HepG2 (cell line): ENCODE results near the gene P4HB. TPM values are rescaled to one million over a fixed set of nuclear protein-coding genes. Genes with fewer than 3 reads are reported as not detected.

Experiments
- ARHGAP35 ChIP-seq: sonication (generic); formaldehyde crosslinking; IDR thresholded peaks from 2 replicates; pipeline ENCODE4 v1.9.0; 2022; ENCODE audit warnings: mild to moderate bottlenecking, inconsistent platforms, moderate library complexity, missing genetic modification reagents, borderline replicate concordance
- EZH2 ChIP-seq: conservative IDR thresholded peaks from 2 replicates; pipeline ENCODE4 v1.6.1; 2012; ENCODE audit warnings: mild to moderate bottlenecking, low read depth, low read length, moderate library complexity
- FOXK1 ChIP-seq: sonication (generic); formaldehyde crosslinking; IDR thresholded peaks from 2 replicates; pipeline ENCODE4 v1.4.0; 2020; ENCODE audit warnings: low read depth, missing genetic modification reagents, borderline replicate concordance
- KDM3A ChIP-seq: IDR thresholded peaks from 2 replicates; pipeline ENCODE4 v1.6.1; 2018; ENCODE audit warnings: low read depth, missing compliant biosample characterization
- ZNF253 ChIP-seq: sonication (generic); formaldehyde crosslinking; IDR thresholded peaks from 2 replicates; pipeline ENCODE4 v1.8.0; 2022; ENCODE audit warnings: mild to moderate bottlenecking, missing genetic modification reagents, borderline replicate concordance
- ZNF335 ChIP-seq: sonication (generic); formaldehyde crosslinking; IDR thresholded peaks from 2 replicates; pipeline ENCODE4 v1.4.0; 2020; ENCODE audit warnings: missing genetic modification reagents
- ZNF607 ChIP-seq: sonication (generic); formaldehyde crosslinking; IDR thresholded peaks from 2 replicates; pipeline ENCODE4 v1.5.1; 2020; ENCODE audit warnings: missing genetic modification reagents, mild to moderate bottlenecking, borderline replicate concordance
- ZNF737 ChIP-seq: sonication (generic); formaldehyde crosslinking; IDR thresholded peaks from 2 replicates; pipeline ENCODE4 v1.5.0; 2020; ENCODE audit warnings: missing genetic modification reagents, mild to moderate bottlenecking, borderline replicate concordance
- ZNF879 ChIP-seq: sonication (generic); formaldehyde crosslinking; IDR thresholded peaks from 2 replicates; pipeline ENCODE4 v1.8.1; 2023; ENCODE audit warnings: missing genetic modification reagents
- ZSCAN30 ChIP-seq: sonication (generic); formaldehyde crosslinking; IDR thresholded peaks from 2 replicates; pipeline ENCODE4 v1.5.0; 2020; ENCODE audit warnings: mild to moderate bottlenecking, missing genetic modification reagents
- polyA plus RNA-seq, 8 experiments: library from polyadenylated mRNA; depleted of rRNA in 3 of 8; stranded (reverse) in 7 of 8; unstranded in 1 of 8; fragments of >200 nt; fragmentation: Illumina TruSeq in 4 of 8; extraction: Trizol in 4 of 8; gene quantifications; 2 replicates each; pipeline versions ENCODE4 v1.2.1 to v1.2.3, GENCODE V29; 2011 to 2016; ENCODE audit warnings: low read depth in 4 of 8, missing spikeins in 1 of 8, mixed read lengths in 1 of 8; ENCODE audit not compliant: insufficient read depth in 1 of 8
- total RNA-seq, 5 experiments: library from RNA; depleted of rRNA; stranded (reverse); fragments of >200 nt; fragmentation: Illumina TruSeq; extraction: Trizol; gene quantifications; 2 replicates each; pipeline ENCODE4 v1.2.3, GENCODE V29; 2016; ENCODE audit warnings: low read depth in 1 of 5
- TF ChIP-seq, protein P1 (sequence below): sonication (generic); formaldehyde crosslinking; IDR thresholded peaks from 2 replicates; pipeline ENCODE4 v1.5.0; 2020; ENCODE audit warnings: mild to moderate bottlenecking, missing genetic modification reagents, borderline replicate concordance
- TF ChIP-seq, protein P2 (sequence below): sonication (generic); formaldehyde crosslinking; conservative IDR thresholded peaks from 2 replicates; pipeline ENCODE4 v1.4.0; 2020; ENCODE audit warnings: mild to moderate bottlenecking, missing genetic modification reagents, moderate library complexity
- TF ChIP-seq, protein P3 (sequence below): IDR thresholded peaks from 2 replicates; pipeline ENCODE4 v1.6.1; 2016; ENCODE audit warnings: mild to moderate bottlenecking
- TF ChIP-seq, protein P4 (sequence below): sonication (generic); formaldehyde crosslinking; IDR thresholded peaks from 2 replicates; pipeline ENCODE4 v1.5.1; 2020; ENCODE audit warnings: mild to moderate bottlenecking, missing genetic modification reagents, borderline replicate concordance
- TF ChIP-seq, protein P5 (sequence below): sonication (generic); formaldehyde crosslinking; IDR thresholded peaks from 2 replicates; pipeline ENCODE4 v1.5.0; 2020; ENCODE audit warnings: missing genetic modification reagents, mild to moderate bottlenecking, borderline replicate concordance

P4HB gene
- total and polyA plus RNA-seq, 2 of the 13 experiments (the other 11 are each of a cell fraction or from before 2014, with no cell fraction given) = 185 to 782 TPM

DNA sequence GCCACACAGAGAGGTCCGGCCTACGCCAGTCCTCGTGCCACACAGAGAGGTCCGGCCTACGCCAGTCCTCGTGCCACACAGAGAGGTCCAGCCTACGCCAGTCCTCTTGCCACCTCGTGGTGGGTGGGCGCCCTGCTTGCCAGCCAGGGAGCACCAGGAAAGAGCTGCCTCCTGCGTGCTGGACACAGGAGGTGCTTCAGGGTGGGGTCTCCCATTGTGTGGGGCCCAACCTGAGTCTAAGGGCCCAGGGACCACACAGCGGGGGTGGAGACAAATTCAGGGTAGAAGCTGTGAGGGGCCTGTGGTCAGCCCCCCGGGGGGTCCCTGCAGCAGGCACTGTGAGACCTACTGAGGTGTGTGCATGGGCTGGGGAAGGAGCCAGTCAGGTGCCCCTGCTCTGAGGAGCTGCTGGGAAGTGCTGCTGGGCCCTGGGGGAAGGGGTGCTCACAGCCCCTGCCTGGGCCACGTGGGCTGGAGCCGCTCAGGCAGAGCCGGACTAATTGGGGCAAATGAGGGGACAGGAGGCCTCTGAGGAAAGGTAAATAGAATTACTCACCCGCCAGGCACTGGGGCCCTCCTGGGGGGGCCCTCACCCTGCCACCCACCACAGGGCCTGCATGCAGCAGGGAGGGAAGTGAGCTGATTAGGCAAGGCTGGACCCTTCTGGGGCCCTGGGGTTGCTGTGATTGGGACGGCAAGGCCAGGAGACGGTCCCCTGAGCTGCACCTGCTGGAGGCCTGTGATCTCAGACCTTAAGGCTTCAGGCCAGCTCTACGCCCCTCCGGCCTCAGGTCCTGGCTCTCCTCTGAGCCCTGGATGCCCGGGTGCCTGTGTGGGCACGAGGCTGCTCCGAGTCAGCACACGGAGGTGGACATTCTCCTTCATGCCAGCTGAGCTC lies 45.3 kb downstream of the P4HB start (continued):
- TF ChIP-seq, protein P1, sequence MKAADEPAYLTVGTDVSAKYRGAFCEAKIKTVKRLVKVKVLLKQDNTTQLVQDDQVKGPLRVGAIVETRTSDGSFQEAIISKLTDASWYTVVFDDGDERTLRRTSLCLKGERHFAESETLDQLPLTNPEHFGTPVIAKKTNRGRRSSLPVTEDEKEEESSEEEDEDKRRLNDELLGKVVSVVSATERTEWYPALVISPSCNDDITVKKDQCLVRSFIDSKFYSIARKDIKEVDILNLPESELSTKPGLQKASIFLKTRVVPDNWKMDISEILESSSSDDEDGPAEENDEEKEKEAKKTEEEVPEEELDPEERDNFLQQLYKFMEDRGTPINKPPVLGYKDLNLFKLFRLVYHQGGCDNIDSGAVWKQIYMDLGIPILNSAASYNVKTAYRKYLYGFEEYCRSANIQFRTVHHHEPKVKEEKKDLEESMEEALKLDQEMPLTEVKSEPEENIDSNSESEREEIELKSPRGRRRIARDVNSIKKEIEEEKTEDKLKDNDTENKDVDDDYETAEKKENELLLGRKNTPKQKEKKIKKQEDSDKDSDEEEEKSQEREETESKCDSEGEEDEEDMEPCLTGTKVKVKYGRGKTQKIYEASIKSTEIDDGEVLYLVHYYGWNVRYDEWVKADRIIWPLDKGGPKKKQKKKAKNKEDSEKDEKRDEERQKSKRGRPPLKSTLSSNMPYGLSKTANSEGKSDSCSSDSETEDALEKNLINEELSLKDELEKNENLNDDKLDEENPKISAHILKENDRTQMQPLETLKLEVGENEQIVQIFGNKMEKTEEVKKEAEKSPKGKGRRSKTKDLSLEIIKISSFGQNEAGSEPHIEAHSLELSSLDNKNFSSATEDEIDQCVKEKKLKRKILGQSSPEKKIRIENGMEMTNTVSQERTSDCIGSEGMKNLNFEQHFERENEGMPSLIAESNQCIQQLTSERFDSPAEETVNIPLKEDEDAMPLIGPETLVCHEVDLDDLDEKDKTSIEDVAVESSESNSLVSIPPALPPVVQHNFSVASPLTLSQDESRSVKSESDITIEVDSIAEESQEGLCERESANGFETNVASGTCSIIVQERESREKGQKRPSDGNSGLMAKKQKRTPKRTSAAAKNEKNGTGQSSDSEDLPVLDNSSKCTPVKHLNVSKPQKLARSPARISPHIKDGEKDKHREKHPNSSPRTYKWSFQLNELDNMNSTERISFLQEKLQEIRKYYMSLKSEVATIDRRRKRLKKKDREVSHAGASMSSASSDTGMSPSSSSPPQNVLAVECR (CRISPR knock-in tag) = peak; percentile 18; the same call in 1 of the 2 replicates
- no peak for TF ChIP-seq ZNF253 (CRISPR knock-in tag)
- no peak for TF ChIP-seq EZH2
- peak; percentile 76; the same call in 1 of the 2 replicates for TF ChIP-seq KDM3A (CRISPR knock-in tag)
- no peak for TF ChIP-seq ARHGAP35 (CRISPR knock-in tag)
- TF ChIP-seq ZNF737 (CRISPR knock-in tag) = no peak
- peak; percentile 65; the same call in 1 of the 2 replicates for TF ChIP-seq ZNF607 (CRISPR knock-in tag)
- TF ChIP-seq, protein P2, sequence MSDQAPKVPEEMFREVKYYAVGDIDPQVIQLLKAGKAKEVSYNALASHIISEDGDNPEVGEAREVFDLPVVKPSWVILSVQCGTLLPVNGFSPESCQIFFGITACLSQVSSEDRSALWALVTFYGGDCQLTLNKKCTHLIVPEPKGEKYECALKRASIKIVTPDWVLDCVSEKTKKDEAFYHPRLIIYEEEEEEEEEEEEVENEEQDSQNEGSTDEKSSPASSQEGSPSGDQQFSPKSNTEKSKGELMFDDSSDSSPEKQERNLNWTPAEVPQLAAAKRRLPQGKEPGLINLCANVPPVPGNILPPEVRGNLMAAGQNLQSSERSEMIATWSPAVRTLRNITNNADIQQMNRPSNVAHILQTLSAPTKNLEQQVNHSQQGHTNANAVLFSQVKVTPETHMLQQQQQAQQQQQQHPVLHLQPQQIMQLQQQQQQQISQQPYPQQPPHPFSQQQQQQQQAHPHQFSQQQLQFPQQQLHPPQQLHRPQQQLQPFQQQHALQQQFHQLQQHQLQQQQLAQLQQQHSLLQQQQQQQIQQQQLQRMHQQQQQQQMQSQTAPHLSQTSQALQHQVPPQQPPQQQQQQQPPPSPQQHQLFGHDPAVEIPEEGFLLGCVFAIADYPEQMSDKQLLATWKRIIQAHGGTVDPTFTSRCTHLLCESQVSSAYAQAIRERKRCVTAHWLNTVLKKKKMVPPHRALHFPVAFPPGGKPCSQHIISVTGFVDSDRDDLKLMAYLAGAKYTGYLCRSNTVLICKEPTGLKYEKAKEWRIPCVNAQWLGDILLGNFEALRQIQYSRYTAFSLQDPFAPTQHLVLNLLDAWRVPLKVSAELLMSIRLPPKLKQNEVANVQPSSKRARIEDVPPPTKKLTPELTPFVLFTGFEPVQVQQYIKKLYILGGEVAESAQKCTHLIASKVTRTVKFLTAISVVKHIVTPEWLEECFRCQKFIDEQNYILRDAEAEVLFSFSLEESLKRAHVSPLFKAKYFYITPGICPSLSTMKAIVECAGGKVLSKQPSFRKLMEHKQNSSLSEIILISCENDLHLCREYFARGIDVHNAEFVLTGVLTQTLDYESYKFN (CRISPR knock-in tag) = peak; percentile 77
- TF ChIP-seq, protein P3, sequence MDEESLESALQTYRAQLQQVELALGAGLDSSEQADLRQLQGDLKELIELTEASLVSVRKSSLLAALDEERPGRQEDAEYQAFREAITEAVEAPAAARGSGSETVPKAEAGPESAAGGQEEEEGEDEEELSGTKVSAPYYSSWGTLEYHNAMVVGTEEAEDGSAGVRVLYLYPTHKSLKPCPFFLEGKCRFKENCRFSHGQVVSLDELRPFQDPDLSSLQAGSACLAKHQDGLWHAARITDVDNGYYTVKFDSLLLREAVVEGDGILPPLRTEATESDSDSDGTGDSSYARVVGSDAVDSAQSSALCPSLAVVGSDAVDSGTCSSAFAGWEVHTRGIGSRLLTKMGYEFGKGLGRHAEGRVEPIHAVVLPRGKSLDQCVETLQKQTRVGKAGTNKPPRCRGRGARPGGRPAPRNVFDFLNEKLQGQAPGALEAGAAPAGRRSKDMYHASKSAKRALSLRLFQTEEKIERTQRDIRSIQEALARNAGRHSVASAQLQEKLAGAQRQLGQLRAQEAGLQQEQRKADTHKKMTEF (CRISPR knock-in tag) = peak; percentile 69
- TF ChIP-seq, protein P4, sequence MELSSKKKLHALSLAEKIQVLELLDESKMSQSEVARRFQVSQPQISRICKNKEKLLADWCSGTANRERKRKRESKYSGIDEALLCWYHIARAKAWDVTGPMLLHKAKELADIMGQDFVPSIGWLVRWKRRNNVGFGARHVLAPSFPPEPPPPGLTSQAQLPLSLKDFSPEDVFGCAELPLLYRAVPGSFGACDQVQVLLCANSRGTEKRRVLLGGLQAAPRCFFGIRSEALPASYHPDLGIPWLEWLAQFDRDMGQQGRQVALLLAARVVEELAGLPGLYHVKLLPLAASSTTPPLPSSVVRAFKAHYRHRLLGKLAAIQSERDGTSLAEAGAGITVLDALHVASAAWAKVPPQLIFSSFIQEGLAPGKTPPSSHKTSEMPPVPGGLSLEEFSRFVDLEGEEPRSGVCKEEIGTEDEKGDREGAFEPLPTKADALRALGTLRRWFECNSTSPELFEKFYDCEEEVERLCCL (CRISPR knock-in tag) = no peak
- peak; percentile 15; the same call in 1 of the 2 replicates for TF ChIP-seq FOXK1 (CRISPR knock-in tag)
- TF ChIP-seq ZSCAN30 (CRISPR knock-in tag) = no peak
- TF ChIP-seq, protein P5, sequence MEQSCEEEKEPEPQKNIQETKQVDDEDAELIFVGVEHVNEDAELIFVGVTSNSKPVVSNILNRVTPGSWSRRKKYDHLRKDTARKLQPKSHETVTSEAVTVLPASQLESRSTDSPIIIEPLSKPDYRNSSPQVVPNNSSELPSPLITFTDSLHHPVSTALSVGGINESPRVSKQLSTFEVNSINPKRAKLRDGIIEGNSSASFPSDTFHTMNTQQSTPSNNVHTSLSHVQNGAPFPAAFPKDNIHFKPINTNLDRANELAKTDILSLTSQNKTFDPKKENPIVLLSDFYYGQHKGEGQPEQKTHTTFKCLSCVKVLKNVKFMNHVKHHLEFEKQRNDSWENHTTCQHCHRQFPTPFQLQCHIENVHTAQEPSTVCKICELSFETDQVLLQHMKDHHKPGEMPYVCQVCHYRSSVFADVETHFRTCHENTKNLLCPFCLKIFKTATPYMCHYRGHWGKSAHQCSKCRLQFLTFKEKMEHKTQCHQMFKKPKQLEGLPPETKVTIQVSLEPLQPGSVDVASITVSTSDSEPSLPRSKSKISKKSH (CRISPR knock-in tag) = no peak; the same call in 1 of the 2 replicates
- TF ChIP-seq ZNF335 = no peak
- TF ChIP-seq ZNF879 (CRISPR knock-in tag) = no peak
